GM18868 (cell line): ENCODE measurements around the gene AQP5.

Source experiments
- ATAC-seq: cut with Tn5 transposase; IDR thresholded peaks from one replicate; pipeline ENCODE4 v1.9.1; 2021; ENCODE audit warnings: mild to moderate bottlenecking, moderate library complexity; ENCODE audit not compliant: unreplicated experiment

AQP5 gene

GRCh38 chr12:49961111-49961922, at the start of gene AQP5:
AQP5 (plus strand) TSS chr12:49961872; CDS start chr12:49962018, 146 bp downstream.
- ATAC-seq, result no peak

DNA sequence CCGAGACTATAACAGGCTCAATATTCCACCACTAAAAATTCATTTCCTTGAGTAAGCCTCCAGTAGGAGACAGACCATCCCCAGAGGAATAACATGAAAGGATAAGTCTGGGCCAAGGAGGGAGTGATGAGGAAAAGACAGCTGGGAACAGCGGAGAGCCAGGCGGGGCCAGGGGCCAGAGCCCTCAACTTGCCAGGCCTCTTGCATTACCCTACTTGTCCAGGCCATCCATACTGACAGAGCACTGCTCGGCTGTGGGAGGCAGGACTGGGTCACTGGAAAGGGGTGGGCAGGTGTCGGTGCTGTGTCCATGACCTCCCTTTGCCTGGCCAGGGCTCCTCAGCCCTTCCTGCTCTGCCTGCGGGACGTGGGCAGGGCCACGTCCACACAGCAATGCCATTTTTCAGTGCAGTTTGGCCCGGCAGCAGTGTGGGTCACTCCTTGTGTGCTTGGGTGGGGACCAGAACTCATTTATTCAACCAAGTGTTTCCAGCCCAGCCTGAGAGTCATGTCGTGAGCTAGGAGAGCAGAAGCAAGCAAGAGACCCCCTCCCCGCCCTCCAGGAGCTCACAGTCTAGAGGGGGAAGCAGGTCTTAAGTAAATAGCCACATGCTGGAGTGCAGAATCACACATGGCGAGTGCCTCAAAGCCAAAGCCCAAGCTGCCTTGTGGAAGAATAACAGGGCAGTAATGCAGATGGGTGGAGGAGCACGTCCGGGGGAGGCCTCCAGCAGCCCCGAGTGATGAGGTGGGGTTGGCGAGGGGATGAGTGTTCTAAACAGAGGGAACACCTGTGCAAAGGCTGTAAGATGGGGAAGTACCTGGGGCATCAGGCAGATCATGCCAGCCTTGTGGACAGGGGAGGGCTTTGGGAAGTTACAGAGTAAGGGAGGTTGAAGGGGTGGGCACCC, 49.1 kb upstream of the AQP5 start:
- no peak for ATAC-seq

GRCh38 chr12:49916129-49916919, 45.3 kb upstream of the AQP5 start:
- ATAC-seq, result no peak

- ATAC-seq, result no peak
These were observed 44.4 kb upstream of the AQP5 start for GRCh38 chr12:49917166-49917787.

GRCh38 chr12:49917788-49918173, 43.9 kb upstream of the AQP5 start:
- ATAC-seq, result no peak

GRCh38 chr12:49920241-49920914, 41.3 kb upstream of the AQP5 start:
- no peak for ATAC-seq

DNA sequence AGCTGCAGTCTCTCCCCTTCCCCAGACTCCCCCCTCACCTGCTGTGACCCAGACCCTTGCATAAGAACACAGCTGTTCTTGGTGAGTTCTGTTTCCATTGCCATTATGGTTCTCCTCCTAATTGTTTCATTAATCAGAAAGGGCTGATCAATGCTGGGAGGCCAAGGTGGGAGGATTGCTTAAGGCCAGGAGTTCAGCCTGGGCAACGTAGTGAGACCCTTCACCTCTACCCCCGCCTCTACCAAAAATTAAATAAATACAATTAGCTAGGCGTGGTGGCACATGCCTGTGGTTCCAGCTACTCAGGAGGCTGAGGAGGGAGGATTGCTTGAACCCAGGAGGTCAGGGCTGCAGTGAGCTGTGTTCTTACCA, 40.8 kb upstream of the AQP5 start:
- no peak for ATAC-seq

DNA sequence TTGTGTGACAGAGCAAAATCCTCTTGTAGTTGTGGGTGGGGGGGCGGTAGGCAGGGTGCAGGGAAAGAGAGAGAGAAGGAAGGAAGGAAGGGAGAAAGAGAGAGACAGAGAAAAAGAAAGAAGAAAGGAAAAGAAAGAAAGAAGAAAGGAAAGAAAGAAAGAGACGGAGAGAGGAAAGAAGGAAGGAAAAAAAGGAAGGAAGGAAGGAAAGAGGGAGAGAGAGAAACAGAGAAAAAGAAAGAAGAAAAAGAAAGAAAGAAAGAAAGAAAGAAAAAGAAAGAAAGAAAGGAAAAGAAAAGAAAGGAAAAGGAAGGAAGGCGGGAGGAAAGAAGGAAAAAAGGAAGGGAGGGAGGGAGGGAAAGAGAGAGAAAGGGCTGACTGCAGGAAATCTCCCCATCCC, 40.4 kb upstream of the AQP5 start:
- ATAC-seq, result no peak

- no peak for ATAC-seq
These were observed 39.7 kb upstream of the AQP5 start for GRCh38 chr12:49921936-49922335.

GRCh38 chr12:49922349-49923034, 39.2 kb upstream of the AQP5 start:
- ATAC-seq, result no peak

GRCh38 chr12:49923035-49923644, 38.5 kb upstream of the AQP5 start:
- ATAC-seq, result no peak

GRCh38 chr12:49923880-49924556, 37.7 kb upstream of the AQP5 start:
- no peak for ATAC-seq

DNA sequence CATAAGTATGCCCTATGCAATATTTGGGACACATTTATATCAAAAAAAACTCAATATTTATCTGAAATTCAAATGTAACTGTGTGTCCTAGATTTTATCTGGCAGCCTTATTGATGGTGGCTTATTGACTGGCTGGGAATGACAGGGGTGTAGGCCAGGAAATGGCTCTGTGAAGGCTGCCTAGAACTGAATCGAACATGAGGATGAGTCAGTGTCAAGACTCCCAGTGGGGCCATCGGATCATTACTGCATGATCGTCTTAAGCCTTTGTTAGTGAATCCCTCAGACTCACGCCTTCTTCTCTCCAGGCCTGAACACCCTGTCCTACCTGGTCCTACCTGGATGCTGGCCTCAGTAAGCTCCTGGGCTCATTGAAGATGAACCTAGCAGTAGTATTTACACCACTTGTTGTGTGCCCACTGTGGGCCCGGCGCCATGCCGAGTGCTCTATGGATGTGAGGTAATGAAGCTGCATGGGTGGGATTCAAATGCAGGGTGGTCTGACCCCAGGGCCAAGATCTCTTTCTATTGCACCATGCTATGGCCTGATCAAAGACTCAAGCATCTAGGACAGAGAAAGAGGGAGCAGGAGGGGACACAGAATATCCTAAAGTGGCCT, 36.9 kb upstream of the AQP5 start:
- ATAC-seq, result no peak

DNA sequence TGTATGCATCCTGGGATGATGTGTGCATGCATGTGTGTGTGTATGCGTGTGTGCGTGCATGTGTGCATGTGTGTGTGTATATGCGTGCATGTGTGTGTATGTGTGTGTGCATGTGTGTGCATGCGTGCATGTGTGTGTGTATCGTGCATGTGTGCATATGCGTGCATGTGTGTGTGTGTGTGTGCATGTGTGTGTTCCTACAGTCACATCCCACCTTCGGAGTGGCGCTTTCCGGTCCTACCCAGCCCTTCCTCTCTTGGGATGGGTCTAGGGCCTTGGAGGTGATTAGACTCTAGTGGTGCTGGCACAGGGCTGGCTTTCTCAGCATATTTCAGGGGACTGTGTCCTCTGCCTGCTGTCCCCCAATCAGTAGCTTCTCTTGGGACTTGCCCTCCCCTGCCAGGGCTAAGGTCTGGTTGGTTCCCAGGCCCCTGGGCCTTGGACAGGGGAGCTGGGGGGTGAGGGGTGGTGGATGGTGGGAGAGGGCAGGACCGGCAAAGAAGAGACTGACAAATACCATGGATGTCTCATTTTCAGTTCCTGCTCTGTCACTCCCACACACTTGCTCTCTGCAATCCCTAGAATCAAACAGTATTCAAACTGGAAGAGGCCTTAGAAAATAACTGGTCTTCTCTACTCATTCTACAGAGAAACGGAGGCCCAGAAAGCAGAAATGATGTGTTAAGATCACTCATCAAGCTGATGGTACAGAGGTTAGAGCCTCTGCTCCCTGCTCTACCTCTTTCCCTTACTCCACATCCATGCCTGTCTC, 36.1 kb upstream of the AQP5 start:
- ATAC-seq, result no peak

- no peak for ATAC-seq
These were observed 33.2 kb upstream of the AQP5 start for GRCh38 chr12:49928471-49928870.

- ATAC-seq, result no peak
These were observed 32.1 kb upstream of the AQP5 start for GRCh38 chr12:49929581-49929980.

DNA sequence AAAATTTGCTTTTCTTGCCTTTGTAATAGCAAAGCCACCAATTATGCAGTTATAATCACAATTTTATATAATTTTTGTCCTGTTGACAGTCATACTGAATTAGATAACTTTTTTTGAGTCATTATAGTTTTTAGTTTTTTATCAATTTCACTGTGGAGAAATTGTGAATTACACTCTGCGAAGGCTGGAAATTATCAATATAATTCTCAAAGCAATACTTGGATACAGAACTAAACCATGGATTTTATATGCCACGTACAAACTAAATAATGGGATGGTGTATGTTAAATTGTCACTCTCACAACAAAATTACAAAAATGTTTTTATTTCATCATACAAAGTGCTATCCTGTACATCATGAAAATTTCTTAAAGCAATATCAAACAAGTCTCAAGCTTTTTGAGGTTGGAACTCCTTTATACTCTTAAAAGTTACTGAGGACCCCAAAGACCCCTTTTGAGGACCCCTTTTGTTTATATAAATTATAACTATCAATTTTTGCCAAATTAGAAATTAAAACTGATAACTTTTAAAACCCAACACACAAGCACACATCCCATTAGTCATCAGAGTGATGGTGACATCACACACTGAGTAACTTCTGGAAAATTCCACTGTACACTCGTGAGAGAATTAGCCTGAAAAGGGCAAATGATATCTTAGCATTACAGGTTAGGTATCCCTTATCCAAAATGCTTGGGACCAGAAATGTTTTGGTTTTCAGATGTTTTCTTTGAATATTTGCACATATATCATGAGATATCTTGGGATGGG, 31.0 kb upstream of the AQP5 start:
- no peak for ATAC-seq
